ENCODE data around the gene HOPX.

DNA sequence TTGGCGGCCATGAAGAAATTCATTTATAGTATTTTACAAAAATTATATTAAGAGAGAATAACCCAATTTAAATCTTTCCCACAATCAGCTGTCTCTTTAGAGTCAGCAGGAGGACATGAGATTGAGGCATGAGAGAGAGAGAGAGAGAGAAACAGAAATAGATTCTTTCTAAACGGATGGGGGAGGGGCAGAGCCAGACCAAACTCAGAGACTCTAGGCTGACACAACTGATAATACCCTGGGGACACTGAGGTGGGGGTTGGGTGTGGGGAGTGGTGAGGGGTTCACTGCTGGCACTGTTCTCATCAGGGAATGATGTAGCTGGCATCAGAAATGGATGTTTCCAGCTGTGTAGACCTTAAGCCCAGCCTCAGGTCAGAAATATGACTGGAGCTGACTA is 20.5 kb upstream of the HOPX start:
- TF ChIP-seq POLR2AphosphoS5 (IDR thresholded peaks at IDR 0.05), result no peak
- TF ChIP-seq, protein P1, sequence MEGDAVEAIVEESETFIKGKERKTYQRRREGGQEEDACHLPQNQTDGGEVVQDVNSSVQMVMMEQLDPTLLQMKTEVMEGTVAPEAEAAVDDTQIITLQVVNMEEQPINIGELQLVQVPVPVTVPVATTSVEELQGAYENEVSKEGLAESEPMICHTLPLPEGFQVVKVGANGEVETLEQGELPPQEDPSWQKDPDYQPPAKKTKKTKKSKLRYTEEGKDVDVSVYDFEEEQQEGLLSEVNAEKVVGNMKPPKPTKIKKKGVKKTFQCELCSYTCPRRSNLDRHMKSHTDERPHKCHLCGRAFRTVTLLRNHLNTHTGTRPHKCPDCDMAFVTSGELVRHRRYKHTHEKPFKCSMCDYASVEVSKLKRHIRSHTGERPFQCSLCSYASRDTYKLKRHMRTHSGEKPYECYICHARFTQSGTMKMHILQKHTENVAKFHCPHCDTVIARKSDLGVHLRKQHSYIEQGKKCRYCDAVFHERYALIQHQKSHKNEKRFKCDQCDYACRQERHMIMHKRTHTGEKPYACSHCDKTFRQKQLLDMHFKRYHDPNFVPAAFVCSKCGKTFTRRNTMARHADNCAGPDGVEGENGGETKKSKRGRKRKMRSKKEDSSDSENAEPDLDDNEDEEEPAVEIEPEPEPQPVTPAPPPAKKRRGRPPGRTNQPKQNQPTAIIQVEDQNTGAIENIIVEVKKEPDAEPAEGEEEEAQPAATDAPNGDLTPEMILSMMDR (IDR thresholded peaks at IDR 0.05), result no peak
